Panc1 (cell line): ENCODE measurements around the gene HYPK.

Source experiments
- POLR2AphosphoS5 ChIP-seq: IDR thresholded peaks from 2 replicates; pipeline ENCODE4 v1.6.1; 2012; ENCODE audit warnings: mild to moderate bottlenecking, low read depth, low read length, moderate library complexity
- TF ChIP-seq, protein P1 (sequence below): fragments of 450-650 bp; IDR thresholded peaks from 2 replicates; pipeline ENCODE4 v1.5.1; 2017; ENCODE audit warnings: mild to moderate bottlenecking

DNA sequence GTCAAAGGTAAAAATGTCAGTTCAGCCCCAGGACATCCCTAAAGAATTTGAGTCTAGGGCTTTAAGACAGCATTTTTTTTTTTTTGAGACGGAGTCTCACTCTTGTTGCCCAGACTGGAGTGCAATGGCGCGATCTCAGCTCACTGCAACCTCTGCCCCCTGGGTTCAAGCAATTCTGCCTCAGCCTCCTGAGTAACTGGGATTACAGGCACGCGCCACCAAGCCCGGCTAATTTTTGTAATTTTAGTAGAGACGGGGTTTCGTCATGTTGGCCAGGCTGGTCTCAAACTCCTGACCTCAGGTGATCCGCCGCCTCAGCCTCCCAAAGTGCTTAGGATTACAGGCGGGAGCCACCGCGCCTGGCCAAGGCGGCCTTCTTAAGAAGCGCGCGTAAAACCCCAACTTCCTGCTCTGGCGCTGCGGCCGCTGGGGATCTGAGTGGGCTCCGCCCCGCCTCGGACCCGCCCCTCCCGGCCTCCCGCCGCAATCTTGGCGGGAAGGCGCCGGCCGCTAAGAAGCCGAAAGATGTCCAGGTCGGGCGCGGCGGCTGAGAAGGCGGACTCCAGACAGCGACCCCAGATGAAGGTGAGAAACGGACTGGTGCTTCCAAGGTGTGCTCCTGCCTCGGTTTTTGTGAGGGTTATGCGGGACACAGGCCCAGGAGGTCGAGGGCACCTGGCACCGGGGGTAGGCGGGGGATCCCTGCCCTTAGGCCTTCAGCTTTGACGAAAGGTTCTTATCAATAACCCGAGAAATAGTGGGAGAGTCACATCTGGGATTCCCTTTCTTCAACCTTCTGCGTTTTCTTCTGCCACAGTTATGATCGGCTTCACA is 26.3 kb downstream of the HYPK start, which contains the start of gene WDR76:
- peak; percentile 64 for TF ChIP-seq POLR2AphosphoS5
- TF ChIP-seq, protein P1, sequence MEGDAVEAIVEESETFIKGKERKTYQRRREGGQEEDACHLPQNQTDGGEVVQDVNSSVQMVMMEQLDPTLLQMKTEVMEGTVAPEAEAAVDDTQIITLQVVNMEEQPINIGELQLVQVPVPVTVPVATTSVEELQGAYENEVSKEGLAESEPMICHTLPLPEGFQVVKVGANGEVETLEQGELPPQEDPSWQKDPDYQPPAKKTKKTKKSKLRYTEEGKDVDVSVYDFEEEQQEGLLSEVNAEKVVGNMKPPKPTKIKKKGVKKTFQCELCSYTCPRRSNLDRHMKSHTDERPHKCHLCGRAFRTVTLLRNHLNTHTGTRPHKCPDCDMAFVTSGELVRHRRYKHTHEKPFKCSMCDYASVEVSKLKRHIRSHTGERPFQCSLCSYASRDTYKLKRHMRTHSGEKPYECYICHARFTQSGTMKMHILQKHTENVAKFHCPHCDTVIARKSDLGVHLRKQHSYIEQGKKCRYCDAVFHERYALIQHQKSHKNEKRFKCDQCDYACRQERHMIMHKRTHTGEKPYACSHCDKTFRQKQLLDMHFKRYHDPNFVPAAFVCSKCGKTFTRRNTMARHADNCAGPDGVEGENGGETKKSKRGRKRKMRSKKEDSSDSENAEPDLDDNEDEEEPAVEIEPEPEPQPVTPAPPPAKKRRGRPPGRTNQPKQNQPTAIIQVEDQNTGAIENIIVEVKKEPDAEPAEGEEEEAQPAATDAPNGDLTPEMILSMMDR: no peak
